Fibroblast of lung (primary cell): ENCODE data around the gene FPGS. TPM values are rescaled to one million over a fixed set of nuclear protein-coding genes. Genes with fewer than 3 reads are reported as not detected.

Experiments
- DNase-seq, 2 donors: peaks; one replicate each; pipeline versions ENCODE4 v3.0.0 to v3.0.0-alpha.2; 2010; ENCODE audit warnings: low read depth in 2 of 2
- H2AFZ ChIP-seq: 2 replicates; pipeline ENCODE4 v1.5.1; 2012; ENCODE audit warnings: low read length, control low read depth, inconsistent platforms
- H3K27ac ChIP-seq: 2 replicates; pipeline ENCODE4 v1.5.1; 2011; ENCODE audit warnings: low read length, control low read depth; ENCODE audit not compliant: insufficient read depth
- H3K27me3 ChIP-seq: 2 replicates; pipeline ENCODE4 v1.5.1; 2011; ENCODE audit warnings: mild to moderate bottlenecking, low read length; ENCODE audit not compliant: control insufficient read depth, insufficient read depth
- H3K36me3 ChIP-seq: 2 replicates; pipeline ENCODE4 v1.5.1; 2011; ENCODE audit warnings: low read length; ENCODE audit not compliant: control insufficient read depth, insufficient read depth
- H3K4me1 ChIP-seq: 2 replicates; pipeline ENCODE4 v1.5.1; 2011; ENCODE audit warnings: low read length; ENCODE audit not compliant: control insufficient read depth, insufficient read depth; ENCODE audit errors: extremely low read depth
- H3K4me2 ChIP-seq: 2 replicates; pipeline ENCODE4 v1.5.1; 2011; ENCODE audit warnings: low read length, control low read depth; ENCODE audit not compliant: insufficient read depth; ENCODE audit errors: extremely low read depth
- H3K4me3 ChIP-seq, 4 experiments: fragments of 200-600 bp in 1 of 4; sonication (generic) in 1 of 4; replicated peaks in 1 of 4; 2 replicates each; pipeline ENCODE4 v1.5.1; 2011 to 2016; ENCODE audit warnings: low read length in 4 of 4, low read depth in 3 of 4, mild to moderate bottlenecking in 3 of 4, control low read depth in 2 of 4, inconsistent platforms in 1 of 4, mixed read lengths in 1 of 4; ENCODE audit not compliant: insufficient read depth in 1 of 4; ENCODE audit errors: control extremely low read depth in 1 of 4
- H3K79me2 ChIP-seq: 2 replicates; pipeline ENCODE4 v1.5.1; 2012; ENCODE audit warnings: mild to moderate bottlenecking, low read length, inconsistent platforms; ENCODE audit not compliant: control insufficient read depth, insufficient read depth
- H3K9ac ChIP-seq: 2 replicates; pipeline ENCODE4 v1.5.1; 2011; ENCODE audit warnings: mild to moderate bottlenecking, low read length, control low read depth; ENCODE audit not compliant: insufficient read depth
- H3K9me3 ChIP-seq: 2 replicates; pipeline ENCODE4 v1.5.1; 2012; ENCODE audit warnings: low read depth, low read length; ENCODE audit not compliant: control insufficient read depth, insufficient read depth
- H4K20me1 ChIP-seq: 2 replicates; pipeline ENCODE4 v1.5.1; 2011; ENCODE audit warnings: low read length; ENCODE audit not compliant: control insufficient read depth, insufficient read depth; ENCODE audit errors: extremely low read depth
- EZH2 ChIP-seq: IDR thresholded peaks from 2 replicates; pipeline ENCODE4 v1.5.1; 2012; ENCODE audit warnings: low read length, control low read depth, mild to moderate bottlenecking; ENCODE audit errors: missing control alignments
- polyA plus RNA-seq, 2 donors: library from polyadenylated mRNA; depleted of rRNA in 1 of 2; stranded (reverse) in 1 of 2; unstranded in 1 of 2; fragments of >200 nt; gene quantifications; 2 replicates each; pipeline ENCODE4 v1.2.1, GENCODE V29; 2011 to 2012; ENCODE audit warnings: missing spikeins in 1 of 2
- total RNA-seq: library from RNA; depleted of rRNA; stranded (reverse); fragments of >200 nt; gene quantifications from 2 replicates; pipeline ENCODE4 v1.2.1, GENCODE V29; 2014
- TF ChIP-seq, protein P1 (sequence below), 2 donors: IDR thresholded peaks in 1 of 2; conservative IDR thresholded peaks in 1 of 2; 1 replicate in 1 of 2; 2 replicates in 1 of 2; pipeline ENCODE4 v1.5.1; 2011 to 2012; ENCODE audit warnings: low read length in 2 of 2, control low read depth in 1 of 2, inconsistent platforms in 1 of 2, low read depth in 1 of 2, mild to moderate bottlenecking in 1 of 2

The FPGS gene
- total and polyA plus RNA-seq, 2 donors (not counting 1 experiment from before 2014, with no cell fraction given) = 42.4 to 77.0 TPM

DNA sequence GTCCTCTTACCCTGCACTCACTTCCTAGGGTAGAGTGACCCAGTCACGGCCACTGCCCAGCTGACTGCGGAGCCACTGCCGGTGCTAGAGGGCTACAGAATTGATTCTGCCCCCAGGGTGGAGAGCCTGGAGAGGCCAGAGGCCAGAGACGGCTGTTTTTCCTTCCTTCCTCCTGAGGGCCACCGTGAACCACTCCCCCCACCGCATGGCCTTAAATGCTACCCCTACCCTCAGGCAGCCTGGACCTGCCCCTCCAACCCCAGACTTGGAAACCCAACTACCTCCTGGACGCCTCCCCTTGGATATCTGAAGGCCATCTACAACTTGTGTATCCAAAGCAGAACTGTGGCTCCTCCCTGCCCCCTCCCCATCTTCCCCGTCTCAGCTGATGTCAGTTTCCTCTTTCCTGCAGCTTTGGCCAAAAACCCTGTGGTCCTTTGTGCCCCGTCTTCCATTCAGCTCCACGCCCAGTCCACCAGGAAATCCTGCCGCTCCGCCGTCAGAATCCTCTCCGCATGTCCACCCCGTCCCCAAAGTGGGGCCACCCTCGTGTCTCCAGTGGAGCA is 40.5 kb upstream of the FPGS start:
- H3K79me2 ChIP-seq = no peaks in the 10 kb centered on the region
- no peak overlapping the region for H3K27ac ChIP-seq
- H4K20me1 ChIP-seq = no peaks in the 10 kb centered on the region
- H3K9me3 ChIP-seq = no peaks in the 10 kb centered on the region
- DNase-seq = no peak
- no peak overlapping the region for H3K4me3 ChIP-seq
- H3K27me3 ChIP-seq = peaks cover 10% of the 10 kb centered on the region
- peaks cover under 1% of the 10 kb centered on the region for H3K4me1 ChIP-seq
- no peak overlapping the region for H3K4me2 ChIP-seq
- no peak for TF ChIP-seq EZH2
- TF ChIP-seq, protein P1, sequence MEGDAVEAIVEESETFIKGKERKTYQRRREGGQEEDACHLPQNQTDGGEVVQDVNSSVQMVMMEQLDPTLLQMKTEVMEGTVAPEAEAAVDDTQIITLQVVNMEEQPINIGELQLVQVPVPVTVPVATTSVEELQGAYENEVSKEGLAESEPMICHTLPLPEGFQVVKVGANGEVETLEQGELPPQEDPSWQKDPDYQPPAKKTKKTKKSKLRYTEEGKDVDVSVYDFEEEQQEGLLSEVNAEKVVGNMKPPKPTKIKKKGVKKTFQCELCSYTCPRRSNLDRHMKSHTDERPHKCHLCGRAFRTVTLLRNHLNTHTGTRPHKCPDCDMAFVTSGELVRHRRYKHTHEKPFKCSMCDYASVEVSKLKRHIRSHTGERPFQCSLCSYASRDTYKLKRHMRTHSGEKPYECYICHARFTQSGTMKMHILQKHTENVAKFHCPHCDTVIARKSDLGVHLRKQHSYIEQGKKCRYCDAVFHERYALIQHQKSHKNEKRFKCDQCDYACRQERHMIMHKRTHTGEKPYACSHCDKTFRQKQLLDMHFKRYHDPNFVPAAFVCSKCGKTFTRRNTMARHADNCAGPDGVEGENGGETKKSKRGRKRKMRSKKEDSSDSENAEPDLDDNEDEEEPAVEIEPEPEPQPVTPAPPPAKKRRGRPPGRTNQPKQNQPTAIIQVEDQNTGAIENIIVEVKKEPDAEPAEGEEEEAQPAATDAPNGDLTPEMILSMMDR (conservative IDR thresholded peaks at IDR 0.05 in 1 of 2, IDR thresholded peaks at IDR 0.05 in 1 of 2; ENCODE audit: low read depth in 1 of 2, low read length in 2 of 2) = no peak
- no peaks in the 10 kb centered on the region for H3K36me3 ChIP-seq
- H3K9ac ChIP-seq = no peak overlapping the region
- H2AFZ ChIP-seq = no peak overlapping the region

DNA sequence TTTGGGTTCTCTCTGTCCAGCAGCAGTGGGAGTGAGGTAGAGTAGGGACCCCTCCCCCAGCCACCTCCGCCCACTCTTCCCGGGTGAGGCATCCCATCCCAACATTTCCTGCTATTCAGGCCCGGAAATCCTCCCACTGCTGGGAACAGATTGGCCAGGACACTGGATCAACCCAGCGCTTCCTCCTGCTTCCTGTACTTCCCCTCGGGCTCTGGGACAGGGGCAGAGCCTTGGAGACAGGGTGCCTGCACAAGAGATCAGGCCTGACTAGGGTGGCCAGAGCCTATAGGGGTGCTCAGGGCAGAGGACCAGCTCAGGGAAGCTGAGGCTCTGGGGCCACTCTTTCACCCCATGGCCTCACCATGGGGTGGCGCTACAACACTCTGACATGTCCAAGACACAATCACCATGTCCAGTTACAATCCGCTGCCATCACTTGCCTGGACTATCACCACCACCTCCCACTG is 38.7 kb upstream of the FPGS start:
- peaks cover 10% of the 10 kb centered on the region for H3K27me3 ChIP-seq
- H3K9ac ChIP-seq = no peak overlapping the region
- H3K4me1 ChIP-seq = peaks cover 9% of the 10 kb centered on the region
- no peaks in the 10 kb centered on the region for H3K36me3 ChIP-seq
- TF ChIP-seq, protein P1 (conservative IDR thresholded peaks at IDR 0.05 in 1 of 2, IDR thresholded peaks at IDR 0.05 in 1 of 2; ENCODE audit: low read depth in 1 of 2, low read length in 2 of 2) = peak; percentile 3 to 21
- no peak for TF ChIP-seq EZH2
- H2AFZ ChIP-seq = no peak overlapping the region
- H3K79me2 ChIP-seq = no peaks in the 10 kb centered on the region
- H4K20me1 ChIP-seq = no peaks in the 10 kb centered on the region
- H3K9me3 ChIP-seq = no peaks in the 10 kb centered on the region
- H3K4me2 ChIP-seq = no peak overlapping the region
- no peak overlapping the region for H3K27ac ChIP-seq
- no peak overlapping the region for H3K4me3 ChIP-seq
- DNase-seq = no peak

DNA sequence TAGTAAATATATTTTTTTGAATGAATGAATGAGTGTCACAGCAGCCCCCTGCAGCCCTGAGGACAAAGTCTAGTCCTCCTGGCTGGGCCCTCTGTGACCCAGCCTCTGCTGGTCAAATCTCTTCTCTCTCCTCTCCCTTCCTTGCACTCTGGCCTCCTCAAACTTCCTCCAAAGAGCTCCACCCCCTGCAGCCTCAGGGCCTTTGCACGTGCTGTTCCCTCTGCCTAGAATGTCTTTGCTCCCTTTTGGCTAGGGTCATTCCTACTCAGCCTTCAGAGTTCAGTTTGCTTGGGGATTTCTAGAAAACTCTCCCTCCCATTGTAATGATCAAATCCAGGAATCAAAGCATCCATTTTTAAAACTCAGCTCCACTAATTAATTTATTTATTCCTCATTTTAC is 37.3 kb upstream of the FPGS start:
- peaks cover 9% of the 10 kb centered on the region for H3K4me1 ChIP-seq
- no peaks in the 10 kb centered on the region for H3K9me3 ChIP-seq
- no peak overlapping the region for H3K4me3 ChIP-seq
- no peak for DNase-seq
- H3K27ac ChIP-seq = no peak overlapping the region
- peaks cover 10% of the 10 kb centered on the region for H3K27me3 ChIP-seq
- no peaks in the 10 kb centered on the region for H3K36me3 ChIP-seq
- no peak overlapping the region for H3K9ac ChIP-seq
- no peak overlapping the region for H2AFZ ChIP-seq
- no peaks in the 10 kb centered on the region for H4K20me1 ChIP-seq
- TF ChIP-seq EZH2 = no peak
- TF ChIP-seq, protein P1 (conservative IDR thresholded peaks at IDR 0.05 in 1 of 2, IDR thresholded peaks at IDR 0.05 in 1 of 2; ENCODE audit: low read depth in 1 of 2, low read length in 2 of 2) = no peak
- H3K79me2 ChIP-seq = no peaks in the 10 kb centered on the region
- no peak overlapping the region for H3K4me2 ChIP-seq
